Measurements from ENCODE around the gene APOBEC2.

GRCh38 chr6:41027241-41027640 is 25.8 kb upstream of the APOBEC2 start:
- TF ChIP-seq CTCF (IDR thresholded peaks at IDR 0.05), result no peak
- no peak for TF ChIP-seq EZH2phosphoT487 (IDR thresholded peaks at IDR 0.05)
- TF ChIP-seq EZH2 (IDR thresholded peaks at IDR 0.05), result no peak
